Spleen (tissue), 7 donors: ENCODE measurements around the gene PACSIN2.

Experiments
- CTCF ChIP-seq, 11 experiments: fragments of 200-600 bp in 7 of 11; fragments of 450-650 bp in 4 of 11; sonication (generic) in 4 of 11; IDR thresholded peaks in 8 of 11; conservative IDR thresholded peaks in 3 of 11; 1 replicate in 7 of 11; 2 replicates in 4 of 11; pipeline versions ENCODE4 v1.4.0 to v1.8.0; 2016 to 2021; ENCODE audit warnings: antibody characterized with exemption in 11 of 11, inconsistent platforms in 4 of 11, mild to moderate bottlenecking in 1 of 11
- POLR2A ChIP-seq, 3 donors: fragments of 450-650 bp; IDR thresholded peaks; one replicate each; pipeline ENCODE4 v1.5.1; 2017; ENCODE audit warnings: antibody characterized with exemption in 3 of 3, mild to moderate bottlenecking in 1 of 3
- POLR2AphosphoS5 ChIP-seq, 3 donors: sonication (generic); formaldehyde crosslinking; IDR thresholded peaks; one replicate each; pipeline ENCODE4 v1.5.1; 2017; ENCODE audit warnings: antibody characterized with exemption in 3 of 3
- donor health status: DM: no; HTN: no; CAD: no; lungs with moderate emphysema.
- donor health status: DM: no; HTN: no; CAD: no.
- donor health status: DM: no; HTN: no; CAD: no.

- no peak for TF ChIP-seq CTCF (IDR thresholded peaks at IDR 0.05 in 8 of 11, conservative IDR thresholded peaks at IDR 0.05 in 3 of 11)
- no peak for TF ChIP-seq POLR2A (IDR thresholded peaks at IDR 0.05)
- TF ChIP-seq POLR2AphosphoS5 (IDR thresholded peaks at IDR 0.05), result no peak
Observed at GRCh38 chr22:42957958-42958357, 57.0 kb downstream of the PACSIN2 start.
